Stimulated activated CD4-positive, alpha-beta T cell treated with anti-CD3 and anti-CD28 coated beads, Interleukin-1b, Interleukin-23, amount 100 ng/mL, for 48 hours (primary cell): Measurements from ENCODE around the gene ZBTB24.
"Not testable (repeated sequence)": the region's sequence is repeated elsewhere in the genome, so short reads cannot be mapped to it uniquely, and the experiment has no call there.

Experiments
- DNase-seq: peaks from one replicate; pipeline ENCODE4 v3.0.0-alpha.2; 2020

The ZBTB24 gene

DNA sequence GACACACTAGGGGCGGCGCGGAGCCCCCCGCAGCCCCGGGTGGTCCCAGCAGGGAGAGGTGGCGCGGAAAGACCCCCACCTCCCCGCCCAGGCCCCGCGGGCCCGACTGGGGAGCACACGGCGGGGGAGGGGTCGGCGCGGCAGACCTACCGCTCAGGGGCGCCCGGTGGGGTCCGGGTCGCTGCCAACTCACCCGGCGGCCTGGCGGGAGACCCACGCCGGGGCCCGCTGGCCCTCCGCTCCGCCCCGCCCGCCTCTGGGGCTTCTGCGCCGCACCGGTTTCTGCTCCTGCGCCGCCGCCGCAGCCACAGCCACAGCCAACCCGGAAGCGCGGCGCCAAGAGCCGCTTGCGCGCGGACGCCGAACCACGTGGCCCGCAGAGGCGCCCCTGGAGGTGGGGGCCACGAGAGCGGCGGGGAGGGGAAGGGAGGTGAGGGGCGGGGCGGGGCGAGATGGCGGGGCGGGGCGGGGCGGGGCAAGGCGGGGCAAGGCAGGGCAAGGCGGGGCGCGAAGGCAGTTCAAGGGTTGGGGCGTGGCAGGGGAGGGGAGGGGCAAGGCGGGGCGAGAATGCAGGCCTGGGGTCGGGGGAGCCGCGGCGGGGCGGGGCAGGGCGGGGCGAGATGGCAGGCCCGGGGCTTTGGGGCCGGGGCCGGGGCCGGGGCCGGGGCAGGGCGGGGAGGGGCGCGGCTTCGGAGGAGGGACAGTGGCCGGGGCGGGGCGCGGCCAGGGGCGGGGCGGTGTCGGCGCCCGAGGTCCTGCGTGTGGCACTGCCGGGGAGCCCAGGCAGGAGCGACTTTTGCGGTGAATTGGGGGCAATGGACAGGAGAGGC, at the start of gene ZBTB24:
ZBTB24 (minus strand) TSS at position 315 of the 830 bp plus-strand sequence. CDS start 1,193 bp downstream, outside the sequence.
- peak; percentile 87 for DNase-seq

DNA sequence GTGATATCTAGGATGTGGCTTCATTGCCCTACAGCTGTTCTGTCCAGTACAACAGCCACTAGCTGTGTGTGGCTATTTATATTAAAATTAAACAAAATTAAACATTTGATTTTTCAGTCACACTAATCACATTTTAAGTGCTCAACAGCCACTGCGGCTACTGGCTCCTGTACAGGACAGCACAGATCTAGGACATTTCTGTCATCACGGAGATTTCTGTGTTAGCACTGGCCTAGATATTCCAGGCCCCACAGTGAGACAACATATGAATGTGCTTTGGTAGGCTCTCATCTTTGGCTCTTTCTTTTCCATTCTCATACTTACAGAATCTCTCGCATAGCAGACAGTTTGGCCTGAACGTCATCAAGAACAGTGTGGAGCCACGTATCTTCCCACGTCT, 48.4 kb upstream of the ZBTB24 start:
- no peak for DNase-seq

DNA sequence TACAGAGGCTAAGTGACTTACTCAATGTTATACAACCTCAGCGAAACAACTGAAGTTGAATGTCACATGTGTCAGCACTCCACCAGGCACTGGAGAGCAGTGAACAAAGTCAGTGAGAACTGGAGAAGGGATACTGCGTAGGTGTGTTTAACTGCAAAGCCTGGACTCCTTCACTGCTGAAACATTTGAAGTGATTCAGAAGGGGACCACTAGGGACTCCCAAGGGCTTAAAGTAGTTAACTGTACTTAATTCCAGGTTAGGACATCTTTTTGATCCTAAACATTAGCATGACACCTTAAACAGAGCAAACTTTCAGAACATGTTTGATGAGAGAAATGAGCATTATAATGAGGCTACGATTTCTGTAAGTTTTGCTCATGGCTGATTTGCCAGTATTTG, 45.0 kb upstream of the ZBTB24 start:
- DNase-seq, result no peak

DNA sequence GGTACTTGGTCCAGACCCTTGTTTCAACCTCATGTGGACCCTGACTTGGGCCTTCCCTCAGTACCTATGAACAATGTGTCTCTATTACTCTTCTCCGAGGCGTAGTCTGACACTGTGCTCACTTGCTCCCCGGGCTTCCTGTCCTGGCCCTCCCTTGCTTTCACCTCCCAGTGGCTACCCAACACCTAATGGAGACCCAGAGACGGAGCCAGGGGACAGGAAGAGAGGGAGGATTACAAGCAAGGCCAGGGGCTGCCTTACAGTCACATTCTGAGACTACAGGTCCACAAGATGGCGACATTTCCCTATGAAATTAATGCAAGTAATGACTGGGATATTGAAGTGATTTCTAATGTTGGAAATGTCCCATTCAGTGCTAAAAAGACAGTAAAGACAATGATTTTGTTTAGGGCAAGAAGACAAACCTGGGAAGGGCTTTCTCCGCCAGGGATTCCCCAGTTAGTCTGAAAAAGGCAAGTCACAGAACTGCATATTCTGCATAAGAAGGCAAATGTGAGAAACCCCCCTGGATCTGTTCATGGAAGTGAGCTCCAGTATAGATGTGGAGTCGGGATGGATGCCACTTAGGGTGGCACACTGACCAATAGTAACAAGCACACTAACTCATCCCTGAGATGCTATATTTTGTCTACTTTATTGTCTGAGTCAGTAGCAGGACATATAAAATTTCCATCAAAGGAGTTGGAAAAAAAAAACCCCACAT, 44.0 kb upstream of the ZBTB24 start:
- peak; percentile 34 for DNase-seq

DNA sequence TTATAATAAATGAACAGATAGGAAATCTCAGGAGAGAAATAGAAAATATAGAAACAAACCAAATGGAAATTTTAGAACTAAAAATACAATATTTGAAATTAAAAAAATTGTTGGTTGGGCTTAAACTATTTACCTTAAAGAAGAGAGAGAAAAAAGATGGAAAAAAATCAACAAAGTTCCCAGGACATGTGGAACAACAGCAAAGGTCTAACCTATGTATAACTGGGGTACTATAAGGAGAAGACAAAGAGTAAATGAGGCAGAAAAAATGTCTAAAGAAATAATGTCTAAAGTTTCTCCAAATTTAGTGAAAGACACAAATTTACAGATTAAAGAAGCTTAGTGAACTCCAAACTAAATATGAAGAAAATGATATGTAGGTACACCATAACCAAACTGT, 41.1 kb upstream of the ZBTB24 start:
- DNase-seq, result no peak

DNA sequence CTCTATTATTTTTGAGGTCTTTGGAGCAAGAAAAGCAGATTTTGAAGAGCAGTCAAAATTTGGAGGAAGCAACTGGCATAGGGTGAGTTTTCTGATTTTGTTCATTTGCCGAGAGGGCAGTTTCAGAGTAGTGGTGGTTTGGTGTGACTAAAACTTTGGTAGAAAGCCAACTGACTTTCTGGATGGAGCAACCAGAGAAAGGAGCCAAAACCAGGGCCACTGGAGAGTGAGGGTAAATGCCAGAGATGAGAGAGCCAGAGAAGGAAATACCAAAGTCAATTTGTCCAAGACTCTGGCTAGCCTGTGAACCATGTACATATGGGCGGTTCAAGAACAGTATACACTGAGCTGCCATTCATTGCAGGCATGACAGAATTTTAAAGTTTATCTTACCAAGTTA, 40.5 kb upstream of the ZBTB24 start:
- DNase-seq, result no peak

DNA sequence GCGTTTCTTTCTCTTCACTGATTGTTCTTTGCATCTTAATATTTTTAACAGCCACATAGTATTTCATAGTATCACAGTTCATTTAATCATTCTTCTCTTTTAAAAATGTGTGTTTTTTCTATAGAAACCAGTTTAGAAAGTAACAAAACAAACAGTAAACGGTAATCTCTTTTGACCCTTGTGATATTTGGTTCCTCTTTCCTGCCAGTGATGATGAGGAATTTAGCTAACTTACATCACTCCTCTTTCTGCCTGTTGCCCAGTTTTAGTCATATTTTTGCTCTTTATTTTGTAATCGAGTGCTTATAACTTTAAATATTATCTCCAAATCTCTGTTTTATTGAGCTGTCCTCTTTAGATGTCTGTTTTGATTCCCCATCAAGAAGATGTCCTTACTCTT, 38.1 kb upstream of the ZBTB24 start:
- DNase-seq, result no peak

DNA sequence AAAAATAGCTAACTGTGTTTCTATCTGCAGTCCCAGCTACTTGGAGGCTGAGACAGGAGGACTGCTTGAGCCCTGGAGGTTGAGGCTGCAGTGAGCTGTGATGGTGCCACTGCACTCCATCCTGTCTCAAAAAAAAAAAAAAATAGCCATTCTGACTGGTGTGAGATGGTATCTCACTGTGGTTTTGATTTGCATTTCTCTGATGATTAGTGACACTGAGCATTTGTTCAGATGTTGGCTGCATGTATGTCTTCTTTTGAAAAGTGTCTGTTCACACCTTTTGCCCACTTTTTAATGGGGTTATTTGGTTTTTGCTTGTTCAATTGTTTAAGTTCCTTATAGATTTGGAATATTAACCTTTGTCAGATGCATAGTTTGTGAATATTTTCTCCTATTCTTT, 36.6 kb upstream of the ZBTB24 start:
- DNase-seq, result not testable (repeated sequence)

DNA sequence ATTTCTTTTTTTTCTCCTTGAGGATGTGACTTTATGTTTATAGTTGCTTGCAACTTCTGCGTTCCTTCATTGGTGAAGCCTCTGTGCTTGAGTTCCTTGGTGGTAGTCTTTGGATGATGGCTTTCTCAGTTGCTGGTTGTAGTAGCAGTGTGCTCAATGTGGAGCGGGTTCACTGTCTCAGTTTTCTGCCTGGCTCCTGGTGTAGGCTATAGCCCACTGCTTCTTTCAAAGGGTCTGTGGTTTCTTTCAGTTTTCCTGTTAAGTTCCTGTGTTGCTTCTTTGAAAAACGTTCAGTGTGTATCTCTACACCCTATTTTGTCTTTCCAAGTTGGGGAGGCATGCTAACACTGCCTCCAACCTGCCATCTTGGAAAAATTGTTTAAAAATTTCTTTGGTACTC, 33.9 kb upstream of the ZBTB24 start:
- DNase-seq, result no peak

DNA sequence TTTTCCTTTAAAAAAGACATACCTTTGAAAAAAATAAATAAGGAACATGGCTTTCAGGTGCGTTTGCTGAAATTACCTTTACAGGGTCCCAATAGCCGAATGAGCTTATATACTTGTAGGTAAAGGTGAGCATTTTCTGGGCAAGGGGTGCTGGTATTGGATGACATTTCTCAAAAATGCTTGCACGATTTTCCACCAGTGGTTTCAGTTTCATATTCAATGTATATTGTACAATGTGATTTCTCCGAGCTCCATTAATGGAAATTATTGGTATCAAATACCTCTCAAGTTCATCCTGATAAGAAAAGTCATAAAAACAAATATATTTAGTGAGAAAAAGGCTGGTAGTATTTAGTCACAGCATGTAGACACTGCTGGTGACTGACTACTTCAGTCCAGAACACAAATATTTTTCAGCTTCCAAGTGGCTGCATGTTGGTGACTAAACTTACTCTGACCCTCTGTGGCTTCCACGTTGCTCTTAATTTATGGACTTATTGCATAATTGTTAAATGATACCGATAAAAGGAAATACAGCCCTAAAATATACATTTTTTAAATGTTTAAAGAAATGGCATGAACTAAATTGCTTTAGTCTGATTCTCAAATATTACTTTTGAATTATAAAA, 32.9 kb upstream of the ZBTB24 start:
- no peak for DNase-seq

DNA sequence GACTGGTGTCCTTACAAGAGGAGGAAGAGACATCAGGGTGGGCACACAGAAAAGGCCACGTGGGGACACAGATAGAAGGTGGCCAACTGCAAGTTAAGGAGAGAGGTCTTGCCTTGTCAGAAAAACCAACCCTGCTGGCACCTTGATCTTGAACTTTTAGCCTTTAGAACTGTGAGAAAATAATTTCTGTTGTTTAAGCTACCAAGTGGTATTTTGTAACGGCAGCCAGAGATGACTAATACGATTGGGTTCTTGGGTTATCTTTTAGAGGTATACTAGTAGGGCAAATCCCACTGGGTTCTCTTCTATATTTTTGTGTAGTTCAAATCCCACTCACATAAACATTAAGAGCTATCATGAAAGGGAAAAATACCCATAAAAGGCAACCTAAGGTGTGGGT, 31.9 kb upstream of the ZBTB24 start:
- no peak for DNase-seq

DNA sequence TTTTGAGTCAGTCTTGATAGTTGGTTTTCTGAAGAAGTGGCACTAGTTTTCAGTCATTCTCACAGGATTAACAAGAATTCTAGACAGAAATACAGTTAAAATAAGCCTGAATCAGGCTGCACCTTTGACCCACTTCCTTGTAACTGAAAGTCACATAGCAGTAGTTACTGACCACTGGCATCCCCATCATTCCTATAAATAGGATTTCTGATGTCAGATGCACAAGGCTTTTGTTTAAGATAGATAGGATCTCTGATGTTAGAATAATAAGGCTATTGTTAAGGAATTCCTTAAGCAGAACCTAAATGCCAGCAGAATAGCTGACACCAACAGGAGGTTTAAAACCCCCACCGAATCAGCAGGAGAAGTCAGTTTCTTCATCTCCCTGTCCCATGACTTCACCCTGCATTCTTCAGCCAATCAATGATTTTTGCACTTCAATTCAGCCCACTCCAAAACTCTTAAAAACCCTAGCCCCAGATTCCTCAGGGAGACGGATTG, 30.6 kb upstream of the ZBTB24 start:
- DNase-seq, result no peak

DNA sequence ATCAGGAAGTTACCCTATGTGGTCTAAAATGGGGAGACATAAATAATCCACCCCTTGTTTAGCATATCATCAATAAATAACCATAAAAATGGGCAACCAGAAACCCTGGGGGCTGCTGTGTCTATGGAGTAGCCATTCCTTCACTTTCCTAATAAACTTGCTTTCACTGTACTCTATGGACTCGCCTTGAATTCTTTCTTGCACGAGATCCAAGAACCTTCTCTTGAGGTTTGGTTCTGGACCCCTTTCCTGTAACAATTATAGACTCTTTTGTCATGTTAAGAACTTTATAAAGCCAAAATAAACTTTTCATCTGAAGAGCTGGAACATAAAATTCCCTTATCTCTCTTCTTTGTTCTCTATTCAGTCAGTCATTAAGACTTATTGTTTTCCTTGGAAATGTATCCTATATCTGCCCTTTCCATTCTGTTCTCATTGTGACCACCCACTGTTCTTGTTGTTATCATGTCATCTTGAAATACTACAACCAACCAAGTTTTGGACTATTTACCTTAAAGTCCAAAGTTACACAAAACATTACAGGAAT, 29.3 kb upstream of the ZBTB24 start:
- DNase-seq, result no peak

DNA sequence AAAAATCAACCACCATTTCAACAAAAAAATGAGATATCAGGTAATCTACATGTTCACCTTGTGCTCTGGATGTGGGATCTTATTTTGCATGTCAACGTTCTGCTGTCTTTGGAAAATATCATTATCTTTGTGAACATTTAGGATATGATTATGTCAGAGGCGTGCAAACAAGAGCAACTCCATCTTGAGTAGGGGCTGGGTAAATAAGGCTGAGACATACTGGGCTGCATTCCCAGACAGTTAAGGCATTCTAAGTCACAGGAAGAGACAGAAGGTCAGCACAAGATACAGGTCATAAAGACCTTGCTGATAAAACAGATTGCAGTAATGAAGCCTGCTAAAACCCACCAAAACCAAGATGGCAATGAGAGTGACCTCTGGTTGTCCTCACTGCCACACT, 28.8 kb upstream of the ZBTB24 start:
- no peak for DNase-seq

DNA sequence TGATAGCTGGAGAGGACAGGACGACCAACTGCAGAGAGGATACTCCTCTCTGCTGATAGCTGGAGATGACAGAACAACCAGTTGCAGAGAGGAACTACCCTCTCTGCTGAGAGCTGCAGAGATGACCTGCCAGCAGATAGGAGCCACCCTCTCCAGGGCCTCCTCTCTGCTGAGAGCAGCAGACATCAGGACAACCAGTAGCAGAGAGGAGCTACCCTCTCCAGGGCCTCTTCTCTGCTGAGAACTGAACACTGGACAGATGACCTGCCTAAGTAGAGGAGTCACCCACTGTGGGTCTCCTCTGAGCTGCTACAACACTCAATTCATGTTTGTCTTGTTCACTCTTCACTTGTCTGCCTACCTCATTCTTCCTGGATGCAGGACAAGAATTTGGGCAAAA, 27.3 kb upstream of the ZBTB24 start:
- DNase-seq, result no peak

DNA sequence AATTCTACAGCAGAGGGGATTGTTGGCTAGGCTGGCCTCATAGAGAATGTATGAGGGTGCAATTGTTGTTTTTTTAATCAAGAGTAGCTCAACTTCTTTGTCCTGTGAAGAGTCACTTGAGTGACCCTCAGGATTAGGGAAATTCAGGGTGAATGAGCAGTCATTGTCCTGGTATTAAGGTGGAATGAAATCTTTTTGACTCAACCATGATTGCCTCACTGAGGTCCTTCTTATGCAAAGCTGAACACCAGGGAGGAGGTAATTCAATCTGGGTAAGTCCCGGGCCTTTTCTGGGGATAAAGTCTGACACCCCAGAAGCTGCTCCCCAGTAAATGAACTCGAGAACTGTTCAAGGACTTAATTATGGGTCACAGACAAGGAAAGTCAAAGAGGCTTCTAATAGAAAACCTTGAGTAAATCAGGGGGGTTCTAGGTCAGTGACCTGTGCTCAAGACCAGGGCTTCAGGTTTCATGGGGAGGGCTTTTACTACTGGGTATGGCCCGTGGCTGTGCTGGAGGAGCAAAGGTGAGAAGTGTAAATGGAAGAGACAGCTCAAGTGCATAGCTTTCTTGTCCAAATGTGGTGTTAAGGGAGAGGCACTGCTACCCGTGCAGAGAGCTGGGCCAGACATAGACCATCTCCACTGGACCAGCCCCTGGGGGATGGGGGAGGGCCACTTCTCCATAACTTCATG, 25.3 kb upstream of the ZBTB24 start:
- no peak for DNase-seq

DNA sequence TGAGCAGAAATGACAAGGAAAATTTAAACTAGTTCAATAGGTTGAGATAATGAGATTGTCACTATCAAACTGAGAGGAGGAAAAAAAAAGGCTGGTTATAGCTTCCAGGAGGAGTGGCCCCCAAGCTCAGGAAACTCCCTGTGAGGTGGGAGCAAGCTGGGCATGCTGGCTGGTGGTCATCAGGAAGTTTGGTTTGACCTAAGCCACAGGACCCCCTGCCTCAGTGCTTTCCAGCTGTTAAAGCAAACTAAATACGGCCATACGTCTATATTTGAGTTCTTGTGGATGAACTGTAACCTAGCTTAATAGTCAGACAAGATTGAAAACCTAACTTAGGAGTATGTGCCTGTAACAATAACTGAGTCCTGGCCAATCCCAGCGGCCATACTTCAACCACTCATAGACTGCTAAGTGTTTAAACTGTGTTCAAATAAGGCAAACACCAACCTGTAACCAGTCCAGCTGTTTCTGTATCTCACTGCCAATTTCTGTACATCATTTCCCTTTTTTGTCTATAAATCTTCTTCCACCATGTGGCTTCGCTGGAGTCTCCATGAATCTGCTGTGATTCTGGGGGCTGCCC, 24.6 kb upstream of the ZBTB24 start:
- DNase-seq, result no peak

DNA sequence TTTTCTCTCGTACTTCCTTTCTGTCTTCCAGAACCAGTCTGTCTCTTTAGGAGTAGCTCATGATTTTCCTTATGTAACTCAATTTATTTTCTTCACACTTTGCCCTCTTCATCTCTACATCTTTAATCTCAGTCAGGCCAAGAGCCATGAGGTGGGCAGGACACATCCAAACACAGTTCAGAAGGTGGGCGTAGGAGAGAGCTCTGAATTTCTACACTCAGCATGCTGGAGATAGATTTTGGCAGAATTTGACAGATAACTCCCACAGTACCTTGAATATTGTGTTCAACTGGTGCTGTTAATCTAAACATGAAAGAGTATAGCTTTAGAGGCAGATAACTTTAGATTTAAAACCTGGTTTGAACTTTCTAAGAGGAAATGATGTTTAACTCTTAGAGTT, 23.8 kb upstream of the ZBTB24 start:
- no peak for DNase-seq

DNA sequence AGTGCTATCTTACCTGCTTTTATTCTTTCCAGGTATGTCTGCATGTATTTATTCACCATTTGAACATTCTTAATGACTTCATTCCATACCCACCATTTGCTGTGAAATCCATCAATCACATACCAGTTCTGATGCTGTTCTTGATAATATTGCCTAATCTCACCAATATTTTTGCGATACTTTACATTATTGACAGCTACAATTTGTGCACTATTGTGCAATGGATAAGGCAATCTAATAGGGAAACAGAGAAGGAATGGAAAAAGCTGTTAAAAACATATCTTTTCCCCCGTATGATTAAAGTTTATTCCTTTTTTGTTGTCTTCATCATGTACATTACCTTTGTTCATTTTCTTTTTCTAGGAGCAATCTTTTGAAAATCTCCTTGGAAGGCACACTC, 23.3 kb upstream of the ZBTB24 start:
- no peak for DNase-seq

DNA sequence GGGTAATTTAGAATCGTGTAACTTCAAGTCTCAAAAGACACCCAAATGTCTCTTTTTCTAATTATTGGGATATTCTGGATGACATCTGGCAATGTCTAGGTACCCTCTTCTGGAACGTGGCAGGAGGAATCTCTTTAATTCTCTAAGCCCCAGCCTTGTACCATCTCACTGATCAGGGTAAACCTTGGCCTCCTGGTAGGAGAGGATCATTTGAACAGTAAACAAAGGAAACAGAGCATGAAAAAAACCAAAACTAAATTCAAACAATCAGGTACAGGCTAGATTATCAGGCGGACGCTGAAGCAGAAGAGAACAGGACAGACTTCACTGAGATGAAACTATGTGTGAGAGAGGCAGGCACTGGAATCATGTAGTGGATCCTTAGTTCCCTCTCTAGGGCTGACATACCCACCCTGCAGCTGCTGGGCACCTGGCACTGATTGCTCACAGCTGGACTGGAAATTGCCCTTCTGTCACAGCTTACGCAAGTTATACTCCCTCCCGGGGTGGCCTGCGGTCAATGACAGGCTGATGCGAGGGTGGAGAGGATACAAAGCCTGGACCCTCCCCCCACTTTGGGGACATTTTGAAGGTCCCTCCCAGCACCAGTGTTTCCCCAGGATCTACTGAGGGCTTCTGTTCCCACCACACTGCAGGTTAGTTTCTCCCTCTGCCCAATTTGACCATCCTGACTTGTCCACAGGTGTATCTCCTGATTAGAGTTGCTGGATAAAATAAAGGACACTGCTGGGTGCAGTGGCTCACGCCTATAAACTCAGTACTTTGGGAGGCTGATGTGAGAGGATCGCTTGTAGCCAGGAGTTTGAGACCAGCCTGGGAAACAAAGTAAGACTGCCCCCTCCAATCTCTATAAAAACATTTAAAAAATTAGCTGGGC, 20.6 kb upstream of the ZBTB24 start:
- no peak for DNase-seq

DNA sequence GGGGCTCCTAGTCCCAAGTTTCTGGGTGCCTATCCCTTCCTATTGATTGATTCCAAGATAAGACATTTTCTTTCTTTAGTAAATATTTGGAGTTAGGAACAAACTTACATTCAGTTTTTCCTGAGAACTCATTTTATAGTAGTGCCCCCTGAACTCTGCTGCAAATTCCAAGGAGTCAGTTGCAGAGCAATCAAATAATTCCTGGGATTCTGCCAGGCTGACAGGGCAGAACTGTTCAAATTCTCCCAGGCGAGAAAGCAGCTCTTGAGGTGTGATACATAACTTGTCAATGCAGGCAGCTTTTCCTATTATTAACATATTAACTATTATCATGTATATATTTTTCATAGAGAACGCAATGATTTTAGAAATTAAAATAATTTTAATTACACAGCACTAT, 15.9 kb upstream of the ZBTB24 start:
- no peak for DNase-seq
